GM23338 (cell line): ENCODE measurements around the gene FOXF1. TPM values are rescaled to one million over a fixed set of nuclear protein-coding genes. Genes with fewer than 3 reads are reported as not detected.

ENCODE experiments used
- polyA plus RNA-seq: library from polyadenylated mRNA; unstranded; fragments of >200 nt; fragmentation: Nextera tagmentation; extraction: Ambion mirVana; gene quantifications from 2 replicates; pipeline ENCODE4 v1.2.1, GENCODE V29; 2016
- total RNA-seq: library from RNA; depleted of rRNA; stranded (reverse); fragments of >200 nt; shearing (Covaris generic); gene quantifications from 2 replicates; pipeline ENCODE4 v1.2.3, GENCODE V29; 2014; rRNA removed

Gene FOXF1
- total and polyA plus RNA-seq, 2 experiments from 2014 or later = 0.10 to 0.15 TPM

Other genes starting within 250 kb of the FOXF1 start
- gene MTHFSD, start 44.7 kb downstream of the FOXF1 start, total RNA-seq = 8.1 and 12.6 TPM in 2 replicates
- gene MTHFSD, start 44.7 kb downstream of the FOXF1 start, polyA plus RNA-seq = 7.2 and 9.7 TPM in 2 replicates
- gene FOXC2, start 56.3 kb downstream of the FOXF1 start, total RNA-seq = not detected in 2 replicates
- 0.14 and 0.16 TPM in 2 replicates for gene FOXC2, start 56.3 kb downstream of the FOXF1 start, polyA plus RNA-seq
- gene FOXL1, start 68.0 kb downstream of the FOXF1 start, total RNA-seq = 0.12 and 0.31 TPM in 2 replicates
- 0.05 TPM in 1 of 2 replicates, not detected in the other for gene FOXL1, start 68.0 kb downstream of the FOXF1 start, polyA plus RNA-seq